Astrocyte of the spinal cord (primary cell): ENCODE data around the gene EXD3.

Experiments used
- DNase-seq: peaks from one replicate; pipeline ENCODE4 v3.0.0; 2011; ENCODE audit warnings: low read depth, low spot score
- H3K4me3 ChIP-seq: 2 replicates; pipeline ENCODE4 v1.5.1; 2011; ENCODE audit warnings: low read depth, mild to moderate bottlenecking, low read length, moderate library complexity
- in situ Hi-C: cut with HindIII; loops from 2 replicates; pipeline ENCODE4 v1.10.0; 2017; ENCODE audit warnings: low sequenced_read_pairs
- TF ChIP-seq, protein P1 (sequence below): IDR thresholded peaks from 2 replicates; pipeline ENCODE4 v1.5.1; 2012; ENCODE audit warnings: low read depth, mild to moderate bottlenecking, low read length, inconsistent platforms

Gene EXD3

DNA sequence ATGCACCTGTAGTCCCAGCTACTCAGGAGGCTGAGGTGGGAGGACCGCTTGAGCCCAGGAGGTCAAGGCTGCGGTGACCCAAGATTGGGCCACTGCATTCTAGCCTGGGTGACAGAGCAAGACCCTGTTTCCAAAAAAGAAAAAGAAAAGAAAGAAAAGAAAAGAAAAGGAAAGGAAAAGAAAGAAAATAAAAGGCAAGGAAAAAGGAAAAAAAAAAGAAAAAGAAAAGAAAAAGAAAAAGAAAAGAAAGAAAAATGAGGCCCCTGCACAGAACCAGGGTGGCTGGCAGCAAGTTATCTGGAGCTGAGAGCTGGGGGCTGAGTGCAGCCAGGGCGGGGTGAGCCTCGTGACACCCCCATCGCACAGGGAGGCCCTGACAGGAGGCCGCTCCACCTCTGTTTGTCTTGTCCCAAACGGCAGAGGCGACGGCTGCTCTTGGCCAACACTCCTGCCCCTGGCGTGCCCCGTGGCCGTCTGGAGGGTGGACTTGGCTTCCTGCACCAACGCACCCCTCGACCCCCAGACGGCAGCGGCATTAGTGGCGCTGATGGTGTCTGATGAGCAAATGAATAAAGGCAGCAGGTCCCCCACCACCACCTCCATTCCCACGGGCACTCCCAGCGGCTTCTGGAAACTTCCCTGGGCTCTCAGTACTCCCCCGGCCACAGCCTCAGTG, 16.7 kb downstream of the EXD3 start:
- H3K4me3 ChIP-seq, result no peak overlapping the region
- TF ChIP-seq, protein P1, sequence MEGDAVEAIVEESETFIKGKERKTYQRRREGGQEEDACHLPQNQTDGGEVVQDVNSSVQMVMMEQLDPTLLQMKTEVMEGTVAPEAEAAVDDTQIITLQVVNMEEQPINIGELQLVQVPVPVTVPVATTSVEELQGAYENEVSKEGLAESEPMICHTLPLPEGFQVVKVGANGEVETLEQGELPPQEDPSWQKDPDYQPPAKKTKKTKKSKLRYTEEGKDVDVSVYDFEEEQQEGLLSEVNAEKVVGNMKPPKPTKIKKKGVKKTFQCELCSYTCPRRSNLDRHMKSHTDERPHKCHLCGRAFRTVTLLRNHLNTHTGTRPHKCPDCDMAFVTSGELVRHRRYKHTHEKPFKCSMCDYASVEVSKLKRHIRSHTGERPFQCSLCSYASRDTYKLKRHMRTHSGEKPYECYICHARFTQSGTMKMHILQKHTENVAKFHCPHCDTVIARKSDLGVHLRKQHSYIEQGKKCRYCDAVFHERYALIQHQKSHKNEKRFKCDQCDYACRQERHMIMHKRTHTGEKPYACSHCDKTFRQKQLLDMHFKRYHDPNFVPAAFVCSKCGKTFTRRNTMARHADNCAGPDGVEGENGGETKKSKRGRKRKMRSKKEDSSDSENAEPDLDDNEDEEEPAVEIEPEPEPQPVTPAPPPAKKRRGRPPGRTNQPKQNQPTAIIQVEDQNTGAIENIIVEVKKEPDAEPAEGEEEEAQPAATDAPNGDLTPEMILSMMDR, result no peak
- no peak for DNase-seq
- in situ Hi-C loops, result no loop called here

DNA sequence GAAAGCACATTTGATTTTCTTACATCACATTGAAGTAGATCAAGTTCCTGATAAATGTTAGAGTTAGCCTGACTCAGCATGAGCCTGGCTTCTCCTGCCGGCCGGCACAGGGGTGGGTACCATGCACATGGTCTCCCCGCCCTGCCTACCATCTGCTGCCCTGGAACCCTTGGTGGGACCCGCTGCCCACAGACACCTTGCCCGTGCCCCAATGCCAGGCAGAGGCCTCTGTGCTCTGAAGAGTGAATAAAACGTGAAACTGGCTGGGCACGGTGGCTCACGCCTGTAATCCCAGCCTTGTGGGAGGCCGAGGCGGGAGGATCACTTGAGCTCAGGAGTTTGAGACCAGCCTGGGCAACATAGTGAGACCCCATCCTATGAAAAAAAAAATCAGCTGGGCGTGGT, 17.3 kb downstream of the EXD3 start:
- no peak overlapping the region for H3K4me3 ChIP-seq
- no peak for DNase-seq
- TF ChIP-seq, protein P1, result no peak
- in situ Hi-C loops, result no loop called here

DNA sequence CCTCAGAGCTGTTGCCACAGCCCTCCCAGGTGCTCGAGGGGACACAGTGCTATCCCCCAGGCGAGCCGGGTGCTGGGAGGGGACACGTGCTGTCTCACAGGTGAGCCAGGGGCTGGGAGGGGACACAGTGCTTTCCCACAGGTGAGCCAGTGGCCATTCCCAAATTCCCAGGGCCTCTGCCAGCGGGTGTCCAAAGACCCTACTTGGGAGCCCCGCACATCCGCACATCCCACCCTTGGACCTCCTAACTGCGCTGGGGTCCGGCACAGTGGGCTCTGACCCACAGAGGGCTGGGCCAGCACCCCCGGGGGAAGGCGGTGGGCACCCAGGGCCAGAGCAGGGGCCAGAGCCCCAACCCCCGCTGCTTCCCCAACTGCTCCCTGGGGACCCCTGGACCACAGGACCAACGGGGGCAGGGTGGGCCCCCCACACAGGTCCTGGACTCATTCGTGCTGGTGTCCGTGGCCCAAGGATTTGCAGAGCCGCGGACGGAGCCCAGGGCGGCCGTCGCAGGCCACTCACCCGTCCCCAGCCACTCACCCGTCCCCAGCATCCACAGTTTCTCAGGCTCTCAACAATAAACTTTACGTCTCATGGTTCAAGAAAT, 17.9 kb downstream of the EXD3 start:
- in situ Hi-C loops, result no loop called here
- DNase-seq, result no peak
- H3K4me3 ChIP-seq, result no peak overlapping the region
- TF ChIP-seq, protein P1, result no peak

DNA sequence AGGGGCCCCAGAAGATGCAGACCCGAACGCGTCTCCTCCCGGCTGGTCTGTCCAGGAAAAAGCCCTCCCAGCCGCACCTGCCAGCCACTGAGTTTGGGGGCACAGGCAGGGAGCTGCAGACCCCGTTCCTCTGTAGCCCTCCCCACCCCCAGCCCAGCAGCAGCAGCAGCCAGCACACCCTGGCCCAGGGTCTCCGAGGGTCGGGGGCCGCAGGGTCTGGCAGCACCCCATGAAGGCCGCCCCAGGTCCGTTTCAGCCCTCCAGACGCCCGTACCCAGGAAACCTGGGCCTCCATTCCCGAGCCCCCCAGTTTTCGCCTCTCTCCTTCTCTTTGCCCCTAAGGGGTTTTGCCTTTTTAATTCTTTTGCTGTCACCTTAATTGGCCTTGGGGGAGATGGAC, 19.7 kb downstream of the EXD3 start:
- TF ChIP-seq, protein P1, result no peak
- DNase-seq, result no peak
- H3K4me3 ChIP-seq, result no peak overlapping the region
- in situ Hi-C loops, result no loop called here

DNA sequence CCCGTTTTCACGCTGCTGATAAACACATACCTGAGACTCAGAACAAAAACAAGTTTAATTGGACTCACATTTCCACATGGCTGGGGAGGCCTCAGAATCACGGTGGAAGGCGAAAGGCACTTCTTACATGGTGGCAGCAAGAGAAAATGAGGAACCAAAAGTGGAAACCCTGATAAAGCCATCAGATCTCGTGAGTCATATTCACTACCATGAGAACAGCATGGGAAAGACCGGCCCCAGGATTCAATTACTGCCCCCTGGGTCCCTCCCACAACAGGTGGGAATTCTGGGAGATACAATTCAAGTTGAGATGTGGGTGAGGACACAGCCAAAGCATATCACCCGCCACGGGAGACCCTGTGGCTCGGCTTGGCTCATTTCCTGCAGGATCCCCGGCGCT, 20.2 kb downstream of the EXD3 start:
- no peak overlapping the region for H3K4me3 ChIP-seq
- TF ChIP-seq, protein P1, result no peak
- in situ Hi-C loops, result no loop called here
- no peak for DNase-seq

DNA sequence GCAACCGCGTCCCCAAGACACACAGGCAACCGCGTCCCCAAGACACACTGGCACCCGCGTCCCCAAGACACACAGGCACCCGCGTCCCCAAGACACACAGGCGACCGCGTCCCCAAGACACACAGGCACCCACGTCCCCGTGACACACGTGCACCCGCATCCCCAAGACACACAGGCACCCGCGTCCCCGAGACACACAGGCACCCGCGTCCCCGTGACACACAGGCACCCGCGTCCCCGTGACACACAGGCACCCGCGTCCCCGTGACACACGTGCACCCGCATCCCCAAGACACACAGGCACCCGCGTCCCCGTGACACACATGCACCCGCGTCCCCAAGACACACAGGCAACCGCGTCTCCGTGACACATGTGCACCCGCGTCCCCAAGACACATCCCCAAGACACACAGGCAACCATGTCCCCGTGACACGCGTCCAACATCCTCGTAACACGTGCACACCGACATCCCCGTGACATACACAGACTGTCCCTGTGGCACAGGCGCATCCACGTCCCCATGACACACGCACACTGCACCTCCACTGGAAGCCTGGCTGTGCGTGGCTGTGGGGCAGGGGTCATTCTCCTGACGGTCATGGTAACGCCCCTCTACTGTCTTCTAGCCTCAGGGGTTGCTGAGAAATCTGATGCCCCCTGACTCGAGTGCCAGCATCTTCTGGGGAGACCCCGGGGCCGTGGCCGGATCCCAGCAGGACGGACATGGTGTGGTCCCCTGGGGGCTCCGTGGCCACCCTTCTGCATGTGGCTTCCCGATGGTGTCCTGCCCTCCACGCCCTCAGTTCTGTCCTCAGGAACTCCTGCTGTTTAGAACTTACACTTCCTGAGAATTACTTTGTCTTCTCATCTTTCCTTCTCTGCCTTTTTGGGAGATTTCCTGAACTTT, 24.1 kb downstream of the EXD3 start:
- DNase-seq, result no peak
- TF ChIP-seq, protein P1, result no peak
- in situ Hi-C loops, result no loop called here
- no peak overlapping the region for H3K4me3 ChIP-seq
